ENCODE data around the gene TNIP2.

DNA sequence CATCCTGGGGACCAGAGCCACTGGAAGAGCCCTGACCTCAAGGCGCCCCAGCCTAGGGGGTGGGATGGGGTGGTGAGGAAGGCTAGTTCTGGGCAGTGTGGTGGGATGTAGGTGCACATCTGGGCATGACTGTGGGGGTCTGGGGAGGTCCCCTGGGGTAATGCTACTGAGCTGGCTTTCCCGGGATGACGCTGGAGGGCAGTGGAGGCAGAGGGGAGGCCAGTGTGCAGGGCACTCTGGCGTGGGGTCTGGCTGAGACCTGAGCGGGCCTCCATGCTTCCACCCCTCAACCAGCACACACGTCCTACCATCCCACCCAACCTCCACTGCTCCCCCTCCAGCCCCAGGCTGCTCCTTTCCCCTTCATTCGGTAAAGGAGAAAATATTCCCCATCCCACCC lies 32.0 kb upstream of the TNIP2 start:
- TF ChIP-seq CTCF (IDR thresholded peaks at IDR 0.05) (no peak), POLR2A (IDR thresholded peaks at IDR 0.05) (no peak)
